Progenitor cell of endocrine pancreas (in vitro differentiated cells): Measurements from ENCODE around the gene ATF1. TPM values are rescaled to one million over a fixed set of nuclear protein-coding genes. Genes with fewer than 3 reads are reported as not detected.
"Not testable (repeated sequence)": the region's sequence is repeated elsewhere in the genome, so short reads cannot be mapped to it uniquely, and the experiment has no call there.

Experiments
- DNase-seq: peaks from one replicate; pipeline ENCODE4 v3.0.0; 2021; ENCODE audit warnings: low spot score; ENCODE audit not compliant: unreplicated experiment
- H3K27ac Mint-ChIP-seq: 2 replicates; pipeline ENCODE4 v1.8.0; 2021; ENCODE audit warnings: mild to moderate bottlenecking, moderate library complexity, mixed read lengths
- H3K27me3 Mint-ChIP-seq: 2 replicates; pipeline ENCODE4 v1.8.0; 2021; ENCODE audit warnings: mixed read lengths
- H3K36me3 Mint-ChIP-seq: 2 replicates; pipeline ENCODE4 v1.8.0; 2022; ENCODE audit warnings: mixed read lengths; ENCODE audit not compliant: insufficient read depth
- H3K4me1 Mint-ChIP-seq: 2 replicates; pipeline ENCODE4 v1.8.0; 2021; ENCODE audit warnings: low read depth, mixed read lengths
- H3K4me3 Mint-ChIP-seq: 2 replicates; pipeline ENCODE4 v1.8.0; 2021; ENCODE audit warnings: low read depth, mild to moderate bottlenecking, moderate library complexity, mixed read lengths
- H3K9me3 Mint-ChIP-seq: 2 replicates; pipeline ENCODE4 v1.8.0; 2021; ENCODE audit warnings: low read depth, mixed read lengths
- CTCF ChIP-seq: fragments of 200-600 bp; sonication (generic); IDR thresholded peaks from one replicate; pipeline ENCODE4 v1.5.0; 2021; ENCODE audit warnings: antibody characterized with exemption, mild to moderate bottlenecking; ENCODE audit not compliant: unreplicated experiment
- total RNA-seq: library from RNA; stranded (reverse); gene quantifications from 2 replicates; pipeline ENCODE4 v1.2.1, GENCODE V29; 2021

ATF1 gene
- total RNA-seq, 1 donor from 2014 or later = 30.1 TPM

GRCh38 chr12:50865266-50865665 lies 101.4 kb downstream of the ATF1 start:
- TF ChIP-seq CTCF = no peak
- no peaks in the 10 kb centered on the region for H3K4me1 Mint-ChIP-seq
- no peaks in the 10 kb centered on the region for H3K27me3 Mint-ChIP-seq
- no peak for DNase-seq
- H3K27ac Mint-ChIP-seq = no peak overlapping the region
- no peak overlapping the region for H3K4me3 Mint-ChIP-seq
- H3K36me3 Mint-ChIP-seq = peaks cover 2% of the 10 kb centered on the region
- H3K9me3 Mint-ChIP-seq = peaks cover 27% of the 10 kb centered on the region

- not testable (repeated sequence) for H3K27me3 Mint-ChIP-seq, H3K4me1 Mint-ChIP-seq, H3K27ac Mint-ChIP-seq, DNase-seq, H3K4me3 Mint-ChIP-seq, H3K36me3 Mint-ChIP-seq
- H3K9me3 Mint-ChIP-seq = peaks cover 41% of the 10 kb centered on the region
Observed at GRCh38 chr12:50868881-50869280, 105.0 kb downstream of the ATF1 start.

Other genes with a start within 250 kb of the ATF1 start
- not detected in 2 replicates for gene TMPRSS12, start 78.8 kb downstream of the ATF1 start, total RNA-seq
- not detected in 2 replicates for gene HIGD1C, start 188.4 kb downstream of the ATF1 start, total RNA-seq